HG03064 (cell line): ENCODE results near the gene REXO1.
"Not testable (repeated sequence)": the region's sequence is repeated elsewhere in the genome, so short reads cannot be mapped to it uniquely, and the experiment has no call there.

ENCODE experiments used
- ATAC-seq: cut with Tn5 transposase; IDR thresholded peaks from one replicate; pipeline ENCODE4 v1.9.1; 2021; ENCODE audit warnings: low read depth; ENCODE audit not compliant: unreplicated experiment

The REXO1 gene

DNA sequence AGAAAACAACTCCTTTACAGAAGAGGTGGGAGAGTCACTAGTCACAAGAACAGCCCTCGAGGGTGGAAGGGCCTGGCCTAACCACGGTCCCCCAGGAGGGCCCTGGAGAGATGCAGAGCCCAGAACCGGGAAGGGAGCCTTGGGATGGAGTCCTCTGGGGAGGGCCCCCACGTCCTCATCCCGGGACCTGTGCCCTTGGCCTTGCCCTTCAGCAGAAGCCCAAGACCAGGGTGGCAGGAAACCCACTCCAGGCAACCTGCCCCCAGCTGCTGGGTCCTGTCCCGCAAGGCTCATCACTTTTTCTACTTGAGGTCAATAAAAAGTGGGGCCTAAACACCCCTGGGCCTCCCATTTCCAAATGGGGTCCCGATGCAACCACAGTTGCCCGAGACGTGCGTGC, 33.9 kb downstream of the REXO1 start:
- no peak for ATAC-seq

- no peak for ATAC-seq
Measured at GRCh38 chr19:1813192-1814182, 34.8 kb downstream of the REXO1 start.

DNA sequence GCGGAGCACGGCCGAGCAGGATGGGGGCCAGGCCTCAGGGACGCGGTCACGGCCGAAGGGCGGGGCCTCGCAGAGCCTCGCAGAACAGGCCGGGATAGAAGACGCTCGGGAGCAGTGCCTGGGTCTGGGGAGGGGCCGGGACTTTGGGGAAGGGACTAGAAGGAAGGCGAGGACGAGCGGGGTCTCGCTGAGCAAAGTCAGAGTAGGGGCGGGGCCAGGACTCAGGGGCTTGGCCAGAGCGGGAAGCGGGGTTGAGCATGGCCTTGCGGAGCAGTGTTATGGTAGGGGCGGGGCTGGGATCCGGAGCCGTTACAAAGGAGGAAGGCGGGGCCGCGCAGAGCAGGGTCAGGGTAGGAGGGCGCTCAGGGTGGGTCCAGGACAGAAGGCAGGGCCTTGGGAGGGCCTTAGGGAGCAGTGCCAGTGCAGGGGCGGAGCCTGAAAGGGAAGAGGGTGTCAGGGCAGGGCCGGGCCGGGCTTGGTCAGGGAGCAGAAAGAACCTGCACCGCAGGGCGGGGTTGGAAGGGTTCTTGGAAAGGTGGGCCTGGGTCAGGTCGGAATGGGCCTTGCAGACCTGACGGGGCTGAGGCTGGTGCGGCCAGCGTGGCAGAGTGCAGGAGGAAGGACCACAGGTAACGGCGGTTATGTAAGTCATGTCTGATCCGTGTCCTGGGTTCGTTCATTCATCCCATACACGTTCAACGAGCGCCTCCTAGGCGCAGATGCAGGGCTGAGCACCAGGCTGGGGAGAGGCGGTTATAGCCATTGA, 35.7 kb downstream of the REXO1 start:
- peak; percentile 71 for ATAC-seq

DNA sequence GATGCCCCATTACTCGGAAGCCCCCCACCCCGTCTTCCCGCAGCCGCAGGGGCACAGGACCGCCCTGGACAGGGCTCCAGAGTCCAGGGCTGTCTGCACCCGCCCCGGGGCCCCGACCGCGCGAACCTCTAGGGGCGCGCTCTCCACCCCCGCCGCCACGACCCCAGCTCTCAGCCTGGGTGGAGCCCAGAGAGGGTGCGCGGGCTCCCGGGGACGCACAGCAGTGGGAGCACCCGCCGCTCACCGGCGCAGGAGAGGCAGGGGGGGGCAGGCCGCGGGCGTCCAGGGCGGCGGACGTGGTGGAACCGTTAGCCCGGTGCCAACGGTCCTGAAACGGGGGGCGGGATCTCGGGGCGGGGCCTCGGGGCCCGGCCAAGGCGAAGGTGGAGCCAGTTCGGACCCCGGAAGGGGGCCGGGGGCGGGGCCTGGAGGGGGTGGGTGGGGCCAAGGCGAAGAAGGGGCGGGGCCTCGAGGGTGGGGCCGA, 36.3 kb downstream of the REXO1 start, which contains the start of gene ATP8B3:
Gene ATP8B3 (minus strand): TSS at position 335 of the 484 bp plus-strand sequence. CDS start 540 bp downstream, outside the sequence.
- peak; percentile 2 for ATAC-seq

DNA sequence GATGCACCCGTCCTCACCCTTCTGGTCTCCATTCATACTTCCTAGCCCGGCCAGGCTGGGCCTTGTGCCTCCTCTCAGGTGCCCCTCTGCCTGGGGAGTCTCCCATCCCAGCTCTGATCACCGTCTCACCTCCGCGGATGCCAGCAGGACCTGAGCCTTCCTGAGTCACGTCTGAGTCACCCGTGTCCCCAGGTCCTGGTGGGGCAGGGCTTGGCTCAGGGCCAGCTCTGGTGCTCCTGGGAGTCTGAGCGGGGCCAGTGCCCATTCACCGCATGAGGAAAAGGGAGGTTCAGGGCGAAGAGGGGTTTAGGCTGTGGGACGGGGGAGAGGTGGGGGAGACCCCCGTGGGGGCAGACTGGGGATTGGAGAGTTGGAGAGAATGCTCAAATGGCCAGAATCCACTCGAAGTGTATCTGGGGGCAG, 36.8 kb downstream of the REXO1 start:
- ATAC-seq = no peak

GRCh38 chr19:1810439-1811160, 37.7 kb downstream of the REXO1 start:
- no peak for ATAC-seq

DNA sequence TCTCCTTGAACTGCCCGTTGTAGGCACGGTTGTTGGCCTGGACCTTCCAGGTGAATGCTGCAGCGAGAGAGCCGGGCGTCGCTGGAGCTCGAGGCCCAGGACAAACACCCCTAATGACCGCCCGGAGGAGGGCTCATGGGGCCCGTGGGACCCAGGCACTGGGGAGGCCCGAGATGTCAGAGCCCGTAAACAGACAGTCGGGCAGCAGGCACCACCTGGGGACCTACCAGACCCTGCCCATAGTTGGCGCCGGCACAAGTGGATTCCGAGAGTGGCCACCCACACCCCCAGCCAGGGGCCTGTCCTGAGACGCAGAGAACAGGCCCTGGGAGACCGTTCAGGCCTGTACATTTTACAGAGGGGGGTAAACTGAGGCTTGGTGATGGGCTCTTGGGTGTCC, 38.6 kb downstream of the REXO1 start:
- ATAC-seq = no peak

- no peak for ATAC-seq
Measured at GRCh38 chr19:1808395-1808731, 39.9 kb downstream of the REXO1 start.

GRCh38 chr19:1807695-1808394, 40.4 kb downstream of the REXO1 start:
- ATAC-seq = no peak

GRCh38 chr19:1807030-1807694, 41.1 kb downstream of the REXO1 start:
- no peak for ATAC-seq

DNA sequence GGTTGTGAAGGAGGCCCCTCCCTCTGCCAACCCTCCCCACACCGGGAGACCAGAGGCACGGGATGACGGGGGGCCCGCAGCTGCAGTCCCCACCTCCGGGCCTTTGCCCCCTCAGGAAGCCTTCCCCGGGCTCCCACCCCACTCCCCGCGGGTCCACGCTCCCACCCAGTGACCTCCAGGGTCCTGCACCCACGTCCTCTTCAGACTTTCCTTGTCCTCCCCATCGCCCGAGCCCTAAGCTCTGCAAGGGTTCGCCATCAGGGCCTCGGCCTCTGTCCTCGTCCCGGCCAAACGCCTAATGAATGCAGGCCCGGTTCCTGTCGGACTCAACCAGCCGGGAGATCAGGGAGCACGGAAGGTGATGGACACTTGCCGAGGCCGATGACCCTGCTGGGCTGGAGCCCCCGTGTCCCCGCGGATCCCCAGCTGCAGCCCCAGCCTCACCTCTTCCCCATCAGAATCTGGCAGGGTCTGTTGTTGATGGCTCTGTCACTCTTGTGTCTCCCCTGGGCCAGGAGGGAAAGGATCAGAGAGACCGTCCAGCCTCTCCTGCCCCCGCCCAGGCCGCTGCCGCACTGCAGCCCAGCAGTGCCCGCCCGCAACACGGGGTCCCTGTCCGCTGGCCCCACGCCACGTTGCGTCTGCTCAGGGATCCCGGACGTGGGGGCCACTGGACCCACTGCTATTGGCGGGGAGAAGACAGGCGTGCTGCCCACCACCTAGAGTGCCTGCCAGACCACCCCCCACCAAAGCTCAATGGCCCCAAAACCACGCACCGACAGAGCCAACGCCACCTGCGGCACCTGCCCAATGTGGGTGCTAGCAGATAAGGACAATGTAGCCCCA, 41.9 kb downstream of the REXO1 start:
- no peak for ATAC-seq

DNA sequence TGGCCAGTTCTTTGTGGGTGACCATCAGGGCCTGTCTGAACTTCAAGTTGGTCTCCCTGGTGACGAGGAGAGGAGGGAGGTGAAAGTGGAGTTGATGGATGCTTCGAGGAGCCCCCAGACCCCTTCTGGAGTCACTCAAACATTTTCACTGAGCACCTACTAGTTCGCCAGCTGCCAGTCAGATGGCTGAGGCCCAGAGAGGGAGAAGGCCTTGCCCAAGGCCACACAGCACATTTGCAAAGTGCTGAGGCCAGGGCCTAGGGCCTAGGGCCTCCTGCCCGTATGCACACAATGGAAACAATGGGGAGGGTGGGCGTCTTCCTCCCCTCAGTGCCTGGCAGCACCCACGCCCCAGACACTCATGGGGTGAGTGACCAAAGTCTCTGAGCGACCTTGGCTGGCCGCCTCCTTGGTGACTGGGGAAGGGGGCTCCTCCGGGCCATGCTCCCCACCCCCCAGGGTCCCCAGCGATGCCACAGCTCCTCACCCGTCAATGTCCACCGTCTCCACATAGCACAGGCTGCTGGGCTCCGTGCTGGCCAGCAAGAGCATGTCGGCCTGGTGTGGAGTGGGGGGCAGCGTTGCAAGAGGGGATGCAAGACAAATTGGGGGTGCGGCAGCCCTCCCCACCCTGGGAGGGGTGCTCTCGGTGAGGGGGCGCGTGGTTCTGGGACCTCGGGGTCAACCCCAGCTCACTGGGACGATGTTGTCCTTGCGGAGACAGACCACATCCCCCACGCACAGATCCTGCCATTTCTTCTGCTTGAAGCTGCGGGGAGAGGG, 42.7 kb downstream of the REXO1 start:
- no peak for ATAC-seq

GRCh38 chr19:1804858-1805257, 43.4 kb downstream of the REXO1 start:
- ATAC-seq = no peak

DNA sequence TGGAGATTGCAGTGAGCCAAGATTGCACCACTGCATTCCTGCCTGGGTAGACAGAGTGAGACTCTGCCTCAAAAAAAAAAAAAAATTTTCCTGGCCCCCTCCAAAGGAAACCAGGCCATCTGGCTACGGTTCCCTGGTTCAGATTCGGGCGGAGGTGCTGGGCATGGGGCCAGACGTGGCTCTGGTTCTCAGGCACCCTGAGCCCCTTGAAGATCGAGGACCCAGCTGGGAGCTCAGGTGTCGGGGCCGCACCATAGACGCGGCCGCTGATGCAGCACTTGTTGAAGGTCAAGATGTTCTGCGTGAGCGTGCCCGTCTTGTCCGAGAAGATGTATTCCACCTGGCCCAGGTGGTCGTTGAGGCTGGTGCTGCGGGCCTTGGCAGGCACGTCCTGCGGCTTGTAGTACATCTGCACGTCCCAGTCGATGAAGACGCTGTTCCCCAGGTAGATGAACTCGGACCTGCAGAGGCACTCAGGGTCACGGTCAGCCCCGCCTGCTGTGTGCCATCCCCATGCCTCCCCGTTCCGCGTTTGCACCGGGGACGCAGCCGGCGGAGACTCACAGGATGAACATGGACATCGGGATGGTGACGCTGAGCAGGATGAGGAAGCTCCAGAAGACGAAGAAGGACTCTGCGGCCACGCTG, 48.5 kb downstream of the REXO1 start:
- no peak for ATAC-seq

- ATAC-seq = not testable (repeated sequence)
Measured at GRCh38 chr19:1797313-1797712, 51.0 kb downstream of the REXO1 start.

GRCh38 chr19:1796395-1797142, 51.7 kb downstream of the REXO1 start:
- ATAC-seq = no peak
